NCI-H748 treated with DMSO at 0.1 percent for 48 hours (cell line): Measurements from ENCODE around the gene SSNA1.

Experiments used
- DNase-seq: peaks from one replicate; lab custom pipeline; 2025; lab: John Stamatoyannopoulos, UW

Gene SSNA1

DNA sequence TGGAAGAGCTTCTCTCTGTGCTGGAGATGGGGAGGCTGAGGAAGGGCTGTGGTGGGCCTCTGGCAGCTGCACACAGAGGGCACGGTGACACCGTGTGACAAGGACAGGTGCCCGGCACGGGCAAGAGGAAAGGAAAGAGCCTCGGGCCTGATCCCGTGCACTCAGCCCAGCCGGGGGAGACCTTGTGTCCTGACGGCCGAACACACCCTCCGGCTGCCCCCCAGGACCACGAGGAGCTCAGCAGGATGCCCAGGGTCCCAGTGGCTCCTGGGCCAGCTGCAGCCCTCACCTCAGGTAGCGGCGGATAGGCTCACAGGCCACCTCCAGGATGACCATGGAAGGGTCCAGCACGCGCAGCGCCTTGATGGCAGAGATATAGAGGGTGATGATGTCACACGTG, 5.6 kb upstream of the SSNA1 start:
- no peak for DNase-seq

DNA sequence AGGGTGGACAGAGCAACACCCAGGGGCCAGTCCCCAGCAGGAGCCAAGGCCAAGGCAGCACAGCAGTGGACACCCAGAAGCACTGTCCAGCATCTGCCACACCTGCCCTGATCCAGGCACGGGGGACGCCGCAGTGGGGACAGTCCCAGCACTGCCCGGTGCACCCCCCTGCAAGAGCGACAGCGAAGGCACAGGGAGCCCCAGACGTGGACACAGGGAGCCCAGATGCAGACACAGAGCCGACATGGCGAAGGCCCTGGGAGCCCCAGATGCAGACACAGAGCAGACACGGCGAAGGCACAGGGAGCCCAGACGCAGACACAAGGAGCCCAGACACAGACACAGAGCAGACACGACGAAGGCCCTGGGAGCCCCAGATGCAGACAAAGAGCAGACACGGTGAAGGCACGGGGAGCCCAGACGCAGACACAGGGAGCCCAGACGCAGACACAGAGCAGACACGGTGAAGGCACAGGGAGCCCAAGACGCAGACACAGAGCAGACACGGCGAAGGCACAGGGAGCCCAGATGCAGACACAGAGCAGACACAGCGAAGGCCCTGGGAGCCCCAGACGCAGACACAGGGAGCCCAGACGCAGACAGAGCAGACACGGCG, 4.4 kb upstream of the SSNA1 start:
- no peak for DNase-seq

DNA sequence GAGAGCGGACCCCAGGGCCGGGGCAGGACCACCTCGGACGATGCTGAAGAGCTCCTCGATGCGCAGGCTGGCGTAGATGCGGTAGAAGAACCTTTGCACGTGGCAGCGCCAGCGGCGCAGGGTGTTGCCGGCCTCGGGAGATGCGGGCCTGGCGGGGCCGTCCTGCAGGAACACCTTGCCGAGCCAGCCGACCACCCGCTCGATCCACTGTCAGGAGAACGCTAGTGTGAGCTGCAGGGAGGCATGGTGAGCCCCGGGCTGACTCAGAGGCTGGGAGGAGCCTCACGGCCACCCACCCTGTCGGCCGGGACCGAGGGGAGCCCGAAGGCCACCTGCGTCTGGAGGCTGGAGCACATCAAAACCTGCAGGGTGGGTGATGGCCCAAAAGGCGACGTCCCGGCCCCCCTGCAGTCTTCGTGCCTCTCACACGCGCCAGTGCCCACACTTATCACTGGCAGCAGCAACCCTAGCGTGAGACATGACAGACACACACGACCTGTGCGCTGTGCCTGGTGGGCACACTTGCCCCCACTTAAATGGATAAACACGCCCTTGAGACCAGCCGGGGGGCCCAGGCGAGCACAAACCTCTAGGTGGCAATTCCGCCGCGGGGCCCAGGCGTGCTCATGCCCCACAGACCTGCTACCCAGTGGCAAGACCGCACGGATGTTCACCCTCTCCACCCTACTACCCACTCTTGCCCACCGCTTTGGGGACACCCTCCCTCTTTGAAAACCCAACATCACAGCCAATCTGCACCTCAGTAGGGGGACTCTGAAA, 3.4 kb upstream of the SSNA1 start:
- no peak for DNase-seq

DNA sequence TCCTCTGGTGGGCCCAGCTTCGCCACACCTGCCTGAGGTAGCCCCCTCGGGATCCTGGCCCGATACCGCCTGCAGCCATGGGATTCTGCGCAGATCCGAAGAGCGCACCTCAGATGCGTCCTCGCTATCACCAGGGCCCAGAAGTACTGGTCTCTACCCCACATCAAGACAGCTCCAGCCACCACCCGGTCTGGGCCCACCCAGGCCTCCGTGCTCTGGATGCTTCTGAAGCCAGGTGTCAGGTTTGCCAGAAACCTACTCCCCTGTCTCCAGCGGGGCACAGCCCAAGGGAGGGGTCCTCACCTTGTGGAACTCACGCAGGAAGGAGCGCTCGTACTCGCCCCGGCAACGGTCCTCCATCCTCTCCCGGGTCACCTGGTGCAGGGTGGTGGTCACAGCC, 2.6 kb upstream of the SSNA1 start:
- no peak for DNase-seq

DNA sequence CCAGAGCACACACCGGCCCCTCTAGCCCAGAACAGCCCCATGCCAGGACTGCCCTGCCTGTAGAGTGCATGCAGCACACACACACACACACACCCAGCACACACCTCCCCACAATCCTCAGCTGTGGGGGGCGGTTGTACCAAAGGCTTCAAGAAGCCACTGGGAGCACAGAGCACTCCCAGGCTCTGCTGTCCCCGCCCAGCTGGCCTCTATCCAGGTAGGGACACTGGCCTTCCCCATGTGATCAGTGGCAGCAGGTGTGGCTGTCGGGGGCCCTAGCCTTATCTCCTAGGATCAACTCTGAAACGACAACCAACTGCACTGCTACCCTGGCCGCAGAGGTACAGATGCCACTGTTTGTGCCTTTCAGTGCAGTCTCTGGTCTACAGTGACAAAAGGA, 2.1 kb upstream of the SSNA1 start:
- DNase-seq = no peak

DNA sequence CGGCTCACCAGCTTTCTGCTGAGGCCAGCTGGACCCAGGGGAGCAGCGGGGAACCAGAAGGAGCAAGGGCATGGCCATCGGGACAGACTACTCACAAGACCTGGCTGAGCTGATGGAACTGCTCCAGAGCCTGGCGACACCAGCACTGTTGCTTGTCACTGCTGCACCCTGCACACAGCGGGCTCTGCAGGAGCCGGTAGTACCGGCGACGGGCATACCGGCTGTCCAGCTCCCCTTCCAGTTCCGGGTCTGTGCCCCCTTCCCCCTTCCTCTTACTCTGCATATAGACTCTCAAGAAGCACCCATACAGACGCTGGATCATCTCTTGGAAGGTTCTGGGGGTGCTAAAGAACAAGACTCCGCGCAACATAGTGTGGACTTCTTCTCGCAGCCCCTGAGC, 1.1 kb upstream of the SSNA1 start:
- DNase-seq = no peak

DNA sequence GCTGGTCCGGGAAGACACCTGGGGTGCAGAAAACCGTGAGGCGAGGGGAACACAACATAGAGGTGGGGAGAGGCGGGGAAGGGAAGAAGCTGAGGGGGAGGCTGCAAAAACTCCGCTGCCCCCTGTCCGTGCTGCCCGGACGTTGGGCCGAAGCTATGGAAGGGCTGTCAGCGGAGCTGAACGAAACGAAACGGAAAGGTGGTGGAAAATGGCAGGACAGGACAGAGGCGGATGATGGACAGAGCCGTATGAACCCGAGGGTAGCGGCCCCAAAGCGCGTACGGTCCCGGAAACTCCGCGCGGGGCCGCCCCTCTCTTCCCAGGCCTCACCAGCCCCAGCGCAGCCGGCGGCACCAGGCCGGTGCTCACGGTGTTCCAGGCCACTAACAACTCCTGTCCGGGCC, 388 bp upstream of the SSNA1 start:
- DNase-seq = no peak

DNA sequence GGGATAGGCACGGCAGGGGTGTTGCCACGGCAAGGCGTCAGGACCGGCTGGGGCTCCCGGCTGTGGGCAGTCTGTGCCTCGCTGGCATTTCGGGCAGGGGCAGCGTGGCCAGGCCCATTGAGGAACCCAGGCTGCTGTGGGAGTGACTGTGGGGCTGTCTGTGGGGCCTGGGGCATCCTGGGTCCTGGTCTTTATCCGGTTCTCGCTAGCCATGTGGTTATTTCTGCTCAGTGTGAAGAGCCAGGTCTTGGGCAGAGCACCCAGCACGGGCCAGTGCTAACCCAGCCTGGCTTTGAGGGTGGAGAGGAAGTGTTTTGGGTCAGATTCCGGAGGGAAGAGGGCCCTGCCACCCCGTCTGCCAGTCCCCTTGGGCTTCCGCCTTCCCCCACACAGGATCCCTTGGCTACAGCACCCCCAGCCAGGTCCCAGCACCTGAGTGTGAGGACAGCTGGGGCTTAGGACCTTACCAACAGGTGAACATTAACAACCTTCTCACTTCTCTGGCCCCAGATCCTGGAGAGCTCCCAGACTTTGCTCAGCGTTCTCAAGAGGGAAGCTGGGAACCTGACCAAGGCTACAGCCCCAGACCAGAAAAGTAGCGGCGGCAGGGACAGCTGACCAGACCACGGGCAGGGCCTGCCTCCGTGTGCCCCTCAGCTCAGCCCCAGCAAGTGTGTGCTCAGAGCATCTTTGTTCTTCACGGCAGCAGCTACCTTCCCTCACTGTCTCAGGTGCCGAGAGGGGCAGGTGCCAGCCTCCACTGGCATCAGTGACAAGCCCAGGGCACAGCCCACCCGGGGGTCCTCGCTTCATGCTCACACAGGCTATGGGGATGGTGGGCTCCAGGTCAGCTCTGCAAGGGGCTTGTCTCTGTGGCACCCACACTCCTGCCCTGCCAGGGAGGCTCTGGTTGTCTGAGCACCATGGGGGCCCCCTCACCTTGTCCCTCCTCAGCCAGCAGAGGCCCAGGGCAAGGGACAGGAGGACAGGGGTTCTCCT, 1.1 kb downstream of the SSNA1 start:
- no peak for DNase-seq

DNA sequence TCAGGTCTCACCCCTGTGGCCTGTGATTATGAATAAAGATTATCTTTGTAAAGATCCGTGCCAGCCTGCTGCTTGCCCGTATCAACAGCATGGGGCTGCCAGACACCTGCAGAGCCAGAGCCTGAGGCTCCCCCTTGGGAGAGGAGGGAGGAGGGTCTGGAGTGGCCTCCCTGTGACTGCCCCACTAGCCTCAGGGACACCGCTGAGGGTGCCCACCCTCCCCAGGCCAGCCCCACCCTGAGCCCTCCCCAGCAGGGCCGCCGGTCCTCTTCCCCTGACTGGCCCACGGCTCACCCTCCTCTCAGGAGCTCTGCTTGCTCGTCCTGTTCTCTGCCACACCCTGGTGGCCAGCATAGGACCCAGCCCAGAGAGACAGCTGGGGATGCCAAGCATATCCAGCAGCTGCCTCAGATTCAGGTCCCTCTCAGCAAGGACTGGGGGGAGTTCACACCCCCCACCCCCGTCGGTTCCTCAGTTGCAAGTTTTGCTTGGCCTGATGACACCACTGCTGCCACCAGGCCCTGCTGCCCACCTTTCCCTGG, 1.9 kb downstream of the SSNA1 start:
- DNase-seq = no peak

DNA sequence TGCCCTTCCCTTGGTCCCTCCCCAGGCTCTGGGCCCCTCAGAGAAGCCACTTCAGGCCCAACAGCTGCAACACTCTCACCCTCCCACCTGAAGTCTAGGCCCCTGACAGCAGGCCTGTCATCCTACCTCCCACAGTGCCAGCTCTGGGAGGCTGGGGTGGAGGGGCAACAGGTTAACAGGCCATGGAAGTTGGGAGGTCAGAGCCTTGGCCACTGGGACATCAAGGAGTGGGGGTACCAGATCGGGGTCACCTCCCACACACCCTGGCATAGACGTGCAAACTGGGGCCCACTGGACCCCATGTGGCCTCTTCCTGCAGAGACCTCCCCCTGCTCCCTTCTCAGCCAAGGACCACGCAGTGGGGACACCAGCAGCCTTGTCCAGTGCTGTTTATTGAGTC, 2.8 kb downstream of the SSNA1 start:
- no peak for DNase-seq

DNA sequence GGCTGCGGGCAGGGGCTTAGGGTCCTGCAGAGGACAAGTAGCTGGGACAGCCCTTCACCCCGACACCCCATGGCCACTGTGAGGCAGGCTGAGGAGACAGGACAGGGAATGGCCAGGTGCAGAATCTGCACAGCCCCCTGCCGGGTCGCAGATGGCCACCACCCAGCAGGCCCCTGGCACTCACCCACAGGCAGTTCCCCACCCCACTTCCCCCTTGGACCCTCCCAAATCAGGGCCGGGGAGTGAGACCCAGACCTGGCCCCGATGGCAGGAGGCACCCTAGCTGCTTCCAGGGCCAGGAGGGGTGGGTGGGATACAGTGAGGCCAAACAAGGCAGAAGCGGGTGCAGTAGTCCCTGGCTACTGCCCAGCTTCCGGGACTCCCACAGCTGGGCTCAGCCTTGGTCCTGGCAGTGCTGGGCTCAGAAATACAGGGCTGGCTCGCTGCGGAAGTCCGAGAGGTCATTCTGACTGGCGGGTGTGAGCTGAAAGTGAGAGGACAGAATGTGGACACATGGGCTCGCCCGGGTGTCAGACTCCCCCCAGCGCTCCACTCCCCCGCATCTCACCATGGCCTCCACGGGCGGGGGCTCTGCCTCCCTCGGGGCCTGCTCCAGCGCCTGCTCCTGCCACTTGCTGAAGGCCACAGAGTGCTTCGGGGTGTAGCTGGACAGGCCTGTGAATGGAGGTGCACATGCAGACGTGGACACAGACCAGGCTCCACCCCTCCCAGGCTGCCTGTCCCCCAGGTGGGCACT, 3.4 kb downstream of the SSNA1 start:
- no peak for DNase-seq

DNA sequence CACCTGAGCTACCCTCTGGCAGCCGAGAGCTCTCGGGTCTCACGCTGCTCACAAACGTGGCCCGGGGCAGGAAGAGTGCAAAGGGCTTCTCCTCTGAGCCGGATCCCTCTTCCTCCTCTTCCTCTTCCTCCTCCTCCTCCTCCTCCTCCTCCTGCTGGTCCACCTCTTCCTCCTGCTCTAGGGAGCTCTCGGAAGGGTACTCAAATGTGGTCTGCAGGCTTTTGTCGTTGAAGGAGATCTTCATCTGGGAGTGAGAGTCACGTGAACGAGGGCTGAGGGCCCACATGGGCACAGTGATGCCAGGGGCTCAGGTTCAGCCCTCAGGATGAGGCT, 3.9 kb downstream of the SSNA1 start:
- DNase-seq = no peak

DNA sequence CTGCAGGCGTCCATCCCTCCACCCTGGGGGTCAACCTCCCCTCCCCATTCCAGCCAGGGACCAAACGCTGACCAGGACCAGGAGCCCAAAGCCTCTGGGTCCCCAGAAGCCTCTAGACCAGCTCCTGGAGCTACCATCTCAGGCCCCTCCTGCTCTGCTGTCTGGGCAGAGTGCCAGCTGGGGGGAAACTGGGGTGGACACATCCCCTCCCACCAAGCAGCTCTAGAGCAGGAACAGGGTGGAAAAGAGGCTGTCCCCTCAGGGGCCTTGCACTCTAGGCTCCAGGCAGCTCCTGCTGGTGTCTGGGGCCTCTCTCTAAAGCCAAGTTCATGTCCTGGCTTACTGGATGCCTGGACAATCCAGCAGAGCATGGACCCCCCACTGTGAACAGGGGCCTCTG, 4.4 kb downstream of the SSNA1 start:
- no peak for DNase-seq

DNA sequence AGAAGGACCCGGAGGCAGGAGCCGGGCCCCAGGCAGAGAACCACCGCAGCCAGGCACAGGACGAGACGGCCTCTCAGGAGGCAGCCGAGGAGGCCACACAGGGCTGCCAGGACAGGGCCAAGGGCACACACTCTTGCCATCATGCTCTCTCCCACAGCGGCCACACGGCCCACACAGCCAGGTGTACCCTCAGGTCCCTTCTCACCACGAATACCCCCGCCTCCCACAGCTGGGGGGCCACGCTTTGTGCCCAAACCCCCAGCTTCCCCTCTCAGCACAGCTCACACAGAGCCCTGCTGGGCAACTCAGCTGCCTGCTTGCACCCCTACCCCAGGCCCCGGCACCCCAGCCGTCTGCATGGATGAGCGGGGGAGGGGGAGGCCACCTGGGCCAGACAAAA, 5.3 kb downstream of the SSNA1 start:
- no peak for DNase-seq

DNA sequence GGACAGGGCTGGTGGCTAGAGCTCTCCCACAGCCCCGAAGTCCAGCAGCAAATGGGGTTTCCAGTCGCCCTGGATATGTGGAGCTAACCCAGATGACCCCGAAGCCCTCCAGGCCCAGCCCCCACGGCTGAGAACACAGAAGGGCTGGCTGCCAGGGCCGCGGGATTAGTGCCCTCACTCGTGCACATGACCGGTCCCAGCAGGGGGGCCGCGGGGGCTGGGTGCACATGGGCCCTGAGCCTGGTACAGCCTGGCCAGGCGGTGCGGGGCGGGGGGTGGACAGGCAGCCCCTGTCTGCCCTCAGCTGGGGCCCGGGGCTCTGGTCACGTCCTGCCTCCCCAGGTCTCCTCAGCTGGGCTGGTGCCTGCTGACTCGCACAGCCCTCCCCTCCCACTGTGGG, 5.9 kb downstream of the SSNA1 start:
- DNase-seq = no peak

DNA sequence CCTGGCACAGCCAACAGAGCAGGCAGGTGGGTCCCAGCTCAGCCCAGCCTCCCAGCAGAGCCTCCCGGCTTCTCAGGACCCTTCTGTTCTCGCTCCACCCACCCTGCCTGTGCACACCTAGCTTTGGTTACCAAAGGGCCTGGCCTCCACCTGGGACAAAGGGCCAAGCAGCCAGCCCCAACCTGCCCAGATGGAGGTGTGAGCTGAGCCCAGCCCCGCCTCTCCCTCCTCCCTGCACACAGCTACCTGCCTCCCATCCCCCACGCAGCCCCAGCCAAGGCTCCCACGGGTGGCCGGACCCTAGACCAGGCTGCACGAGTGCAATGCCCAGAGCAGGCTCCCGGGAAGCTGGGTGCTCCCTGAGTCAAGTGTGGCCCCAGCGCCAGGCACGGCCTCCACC, 6.4 kb downstream of the SSNA1 start:
- DNase-seq = no peak

DNA sequence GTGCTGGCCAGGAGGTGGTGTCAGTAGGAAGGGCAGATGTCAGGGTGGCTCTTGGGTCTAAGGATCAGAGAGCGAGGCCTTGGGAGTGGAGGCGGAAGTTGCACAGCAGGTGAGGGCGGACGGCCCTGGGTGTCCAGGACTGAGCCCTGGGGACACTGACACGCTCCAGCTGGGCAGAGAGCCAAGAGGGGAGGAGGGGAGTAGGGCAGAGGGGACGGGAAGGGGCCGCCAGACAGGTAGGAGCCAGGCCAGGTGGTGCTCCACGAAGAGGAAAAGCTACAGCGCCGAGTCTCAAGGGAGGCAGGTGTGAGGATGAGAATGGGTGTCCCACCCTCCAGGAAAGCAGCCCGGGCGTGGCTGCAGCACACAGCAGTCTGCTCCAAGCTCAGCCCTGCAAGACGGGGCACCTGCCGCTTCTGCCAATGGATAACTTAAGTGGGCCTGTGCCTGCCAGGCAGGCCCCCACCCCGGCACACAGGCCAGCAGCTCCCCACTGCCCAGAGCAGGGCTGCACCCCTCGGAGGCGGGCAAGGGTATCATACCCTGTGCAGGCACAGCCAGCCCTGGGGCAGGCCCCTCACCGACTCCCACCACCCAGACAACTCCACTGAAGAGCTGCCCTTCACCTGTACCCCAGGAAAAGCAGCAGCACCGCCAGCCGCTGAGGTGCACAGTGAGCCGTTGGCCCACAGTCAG, 7.2 kb downstream of the SSNA1 start:
- DNase-seq = peak; percentile 79

DNA sequence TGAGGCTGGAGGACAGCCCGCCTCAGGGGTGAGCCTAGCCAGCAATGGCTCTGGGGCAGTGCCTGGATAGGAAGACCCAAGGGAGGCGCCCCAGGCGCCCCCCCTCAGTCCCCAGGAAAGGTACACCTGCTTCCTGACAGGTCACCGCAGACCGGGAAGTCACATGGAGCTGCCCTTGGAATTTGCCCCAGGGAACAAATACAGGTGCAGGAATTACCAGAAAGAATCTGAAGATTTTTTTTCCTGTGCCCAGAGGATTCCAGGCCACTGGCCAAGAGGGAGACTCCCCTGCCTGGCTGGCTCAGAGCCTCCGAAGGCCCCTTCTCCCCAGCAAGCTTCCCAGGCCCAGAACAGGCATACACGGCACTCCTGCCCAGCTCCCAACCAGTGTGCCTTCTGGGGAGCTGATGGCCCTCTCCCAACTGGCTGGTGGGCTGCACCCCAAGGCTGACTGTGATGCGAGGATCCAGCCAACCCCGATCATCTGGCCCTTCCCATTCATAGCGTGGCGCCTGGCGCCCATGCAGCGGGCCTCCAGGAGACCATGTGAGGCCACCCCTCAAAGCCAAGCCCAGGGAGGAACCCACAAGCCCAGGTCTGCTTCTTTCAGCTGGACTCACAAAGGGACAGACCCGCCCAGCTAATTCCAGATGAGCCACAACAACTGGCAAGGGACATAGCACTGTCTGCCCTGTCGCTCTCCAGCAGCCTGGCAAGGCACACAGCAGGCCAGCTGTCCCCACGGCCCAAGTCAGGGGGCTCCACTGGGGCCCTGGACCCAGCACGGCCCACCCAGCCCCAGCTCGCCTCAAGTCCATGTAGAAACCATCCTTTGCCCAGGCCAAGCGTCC, 9.8 kb downstream of the SSNA1 start:
- DNase-seq = no peak

DNA sequence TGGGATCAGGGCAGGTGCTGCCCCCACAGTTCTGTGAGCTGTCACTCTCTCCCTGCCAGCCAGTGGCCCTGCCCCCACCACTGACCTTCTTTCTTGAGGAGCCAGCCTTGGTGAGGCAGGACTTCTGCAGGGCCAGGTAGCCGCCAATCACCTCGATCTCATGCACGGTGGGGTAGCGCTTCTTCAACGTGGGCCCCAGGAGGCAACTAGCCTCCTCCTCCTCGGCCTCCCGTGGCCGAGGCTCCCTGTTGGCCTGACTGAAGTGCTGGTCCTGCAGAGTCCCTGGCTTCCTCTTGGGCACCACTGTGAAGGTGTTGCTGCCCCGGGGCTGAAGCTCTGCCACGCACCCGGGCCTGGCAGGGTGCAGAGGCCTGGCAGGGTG, 10.4 kb downstream of the SSNA1 start:
- DNase-seq = no peak

DNA sequence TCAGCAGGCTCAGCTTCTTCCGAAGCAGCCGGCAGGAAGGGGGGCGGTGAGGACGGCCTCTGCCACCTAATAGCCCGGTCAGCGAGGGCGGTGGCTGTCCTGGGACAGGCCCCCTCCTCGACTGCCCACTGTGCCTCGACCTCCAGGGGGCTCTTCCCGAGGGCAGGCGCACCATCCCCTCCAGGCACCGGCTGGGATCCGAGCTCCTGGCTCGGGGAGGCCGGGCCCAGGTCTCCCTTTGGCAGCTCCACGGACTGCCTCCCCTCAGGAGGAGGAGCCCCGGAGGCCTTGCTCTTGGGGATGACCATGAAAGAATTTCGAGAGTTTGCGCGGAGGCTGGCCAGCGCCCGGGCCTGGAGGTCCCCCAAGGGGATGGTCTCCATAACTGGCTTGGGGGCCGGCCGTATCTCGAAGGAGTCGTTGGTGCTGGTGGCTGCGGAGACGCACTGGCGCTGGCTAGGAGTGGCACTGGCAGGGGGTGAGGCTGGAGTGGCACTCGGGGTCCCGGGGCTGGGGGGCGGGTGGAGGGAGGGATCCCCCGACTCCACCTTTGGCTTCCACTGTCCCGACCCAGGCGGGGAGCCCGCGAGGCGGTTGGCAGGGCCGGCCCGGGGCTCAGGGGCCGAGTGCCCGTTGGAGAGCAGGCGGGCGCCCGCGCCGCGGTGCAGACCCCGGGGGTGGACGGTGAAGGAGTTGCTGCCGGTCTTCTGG, 11.1 kb downstream of the SSNA1 start:
- DNase-seq = no peak
